ENCODE measurements around the gene MRPL44.

DNA sequence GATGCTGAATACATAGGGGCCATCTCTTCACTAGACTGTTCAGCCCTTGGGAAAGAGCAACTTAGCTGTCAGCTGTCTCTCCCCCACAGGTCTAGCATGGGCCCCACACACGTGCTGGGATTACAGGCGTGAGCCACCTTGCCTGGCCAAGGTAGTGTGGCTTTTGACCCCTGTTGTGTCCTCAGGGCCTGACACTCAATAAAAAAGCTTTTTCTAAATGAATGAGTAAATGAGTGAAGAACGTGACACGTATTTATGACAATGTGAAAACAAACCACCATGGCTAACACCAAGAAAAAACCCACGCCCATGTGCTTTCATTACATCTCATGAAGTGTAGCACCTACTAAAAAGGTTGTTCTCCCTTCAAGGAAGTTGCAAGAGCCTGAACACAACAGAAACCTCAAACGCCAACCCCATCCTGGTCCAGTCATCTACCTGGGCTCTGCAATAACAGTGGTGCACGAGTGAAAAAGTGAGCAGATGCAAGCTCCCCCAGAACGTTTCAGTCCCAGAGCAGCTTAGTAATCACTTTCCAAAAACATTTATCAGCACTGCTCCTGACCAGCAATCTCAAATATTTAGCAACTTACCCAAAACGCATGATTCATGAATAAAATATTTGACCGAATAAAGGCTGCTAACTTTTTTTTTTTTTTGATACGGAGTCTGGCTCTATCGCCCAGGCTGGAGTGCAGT lies 15.5 kb upstream of the MRPL44 start:
- TF ChIP-seq EZH2 (IDR thresholded peaks at IDR 0.05; ENCODE audit: low read length, unreplicated experiment) (no peak), EZH2phosphoT487 (IDR thresholded peaks at IDR 0.05; ENCODE audit: borderline replicate concordance, low read length) (no peak)
- TF ChIP-seq, protein P1, sequence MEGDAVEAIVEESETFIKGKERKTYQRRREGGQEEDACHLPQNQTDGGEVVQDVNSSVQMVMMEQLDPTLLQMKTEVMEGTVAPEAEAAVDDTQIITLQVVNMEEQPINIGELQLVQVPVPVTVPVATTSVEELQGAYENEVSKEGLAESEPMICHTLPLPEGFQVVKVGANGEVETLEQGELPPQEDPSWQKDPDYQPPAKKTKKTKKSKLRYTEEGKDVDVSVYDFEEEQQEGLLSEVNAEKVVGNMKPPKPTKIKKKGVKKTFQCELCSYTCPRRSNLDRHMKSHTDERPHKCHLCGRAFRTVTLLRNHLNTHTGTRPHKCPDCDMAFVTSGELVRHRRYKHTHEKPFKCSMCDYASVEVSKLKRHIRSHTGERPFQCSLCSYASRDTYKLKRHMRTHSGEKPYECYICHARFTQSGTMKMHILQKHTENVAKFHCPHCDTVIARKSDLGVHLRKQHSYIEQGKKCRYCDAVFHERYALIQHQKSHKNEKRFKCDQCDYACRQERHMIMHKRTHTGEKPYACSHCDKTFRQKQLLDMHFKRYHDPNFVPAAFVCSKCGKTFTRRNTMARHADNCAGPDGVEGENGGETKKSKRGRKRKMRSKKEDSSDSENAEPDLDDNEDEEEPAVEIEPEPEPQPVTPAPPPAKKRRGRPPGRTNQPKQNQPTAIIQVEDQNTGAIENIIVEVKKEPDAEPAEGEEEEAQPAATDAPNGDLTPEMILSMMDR (conservative IDR thresholded peaks at IDR 0.05; ENCODE audit: low read depth, low read length): no peak
